Stimulated activated CD4-positive, alpha-beta T cell treated with anti-CD3 and anti-CD28 coated beads, Interleukin-2, amount 100 ng/mL, for 24 hours (primary cell): ENCODE measurements around the gene PPWD1.
A peak's percentile ranks its signal among the peaks of the same experiment; 100 is the strongest.
"Not testable (repeated sequence)": the region's sequence is repeated elsewhere in the genome, so short reads cannot be mapped to it uniquely, and the experiment has no call there.

Source experiments
- DNase-seq, 2 donors: peaks; one replicate each; pipeline ENCODE4 v3.0.0-alpha.2; 2020

Gene PPWD1

DNA sequence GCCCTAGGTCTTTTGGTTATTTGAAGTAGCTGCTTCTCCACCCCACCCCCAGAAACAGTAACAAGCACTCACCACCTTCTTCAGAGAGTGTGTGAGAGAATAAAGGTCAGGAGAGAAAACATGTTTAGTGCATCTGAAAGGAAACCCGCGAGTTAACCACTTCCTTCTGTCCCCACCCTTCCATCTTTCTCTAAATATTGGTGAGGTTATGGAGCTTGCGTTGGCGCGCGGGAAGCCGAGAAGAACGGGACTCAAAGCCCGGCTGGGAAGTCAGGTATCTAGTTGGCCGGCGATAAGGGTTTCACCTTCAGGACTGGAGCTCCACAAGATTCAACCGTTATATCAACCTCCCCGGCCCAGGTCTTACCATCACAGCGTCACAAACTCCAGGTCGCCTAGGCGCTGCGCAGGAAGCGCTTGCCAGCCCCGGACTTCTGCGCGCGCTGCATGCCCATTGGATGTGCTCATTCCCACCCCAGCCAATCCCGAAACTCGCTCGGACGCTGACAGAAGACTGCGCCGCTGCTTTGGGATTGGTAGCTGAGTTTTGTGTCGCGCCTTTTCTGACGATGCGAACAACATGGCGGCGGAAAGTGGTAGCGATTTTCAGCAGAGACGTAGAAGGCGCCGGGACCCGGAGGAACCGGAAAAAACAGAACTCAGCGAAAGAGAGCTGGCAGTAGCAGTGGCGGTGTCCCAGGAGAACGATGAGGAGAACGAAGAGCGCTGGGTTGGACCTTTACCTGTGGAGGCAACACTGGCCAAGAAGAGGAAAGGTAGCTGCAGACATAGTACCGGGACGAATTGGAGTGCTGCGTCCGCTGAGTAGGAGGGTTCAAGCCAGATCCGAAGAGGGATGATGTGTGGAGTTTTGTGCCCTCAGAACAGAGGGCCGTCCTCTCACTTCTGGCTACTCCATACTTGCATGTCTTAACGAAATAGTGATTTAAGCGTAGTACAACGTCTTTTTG is at the start of gene PPWD1, which contains the start of gene CENPK:
TSS of gene PPWD1 (plus strand) at position 566 of the 971 bp plus-strand sequence. CDS start at position 581, 15 bp downstream.
TSS of gene CENPK (minus strand) at position 438 of the 971 bp plus-strand sequence. CDS start 8,261 bp downstream, outside the sequence.
- peak; percentile 95 to 96 for DNase-seq

- DNase-seq: no peak
Measured at GRCh38 chr5:65525726-65526125, 37.4 kb upstream of the PPWD1 start.

DNA sequence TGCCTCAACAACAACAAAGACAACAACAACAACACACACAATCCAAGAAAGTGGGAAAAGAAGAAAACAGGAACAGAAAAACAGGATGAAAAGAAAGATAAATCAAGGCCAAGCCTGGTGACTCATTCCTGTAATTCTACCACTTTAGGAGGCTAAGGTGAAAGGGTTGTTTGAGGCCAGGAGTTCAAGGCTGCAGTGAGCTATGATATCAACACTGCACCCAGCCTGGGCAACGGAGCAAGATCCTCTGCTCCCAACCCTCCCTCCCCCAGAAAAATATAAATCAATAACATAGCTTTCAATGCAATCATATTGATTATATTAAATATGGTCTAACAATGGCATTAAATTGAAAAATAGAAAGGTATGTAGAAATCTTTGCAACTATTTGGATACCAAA is 32.2 kb upstream of the PPWD1 start:
- DNase-seq: no peak

GRCh38 chr5:65535529-65535987 is 27.5 kb upstream of the PPWD1 start:
- DNase-seq: no peak

DNA sequence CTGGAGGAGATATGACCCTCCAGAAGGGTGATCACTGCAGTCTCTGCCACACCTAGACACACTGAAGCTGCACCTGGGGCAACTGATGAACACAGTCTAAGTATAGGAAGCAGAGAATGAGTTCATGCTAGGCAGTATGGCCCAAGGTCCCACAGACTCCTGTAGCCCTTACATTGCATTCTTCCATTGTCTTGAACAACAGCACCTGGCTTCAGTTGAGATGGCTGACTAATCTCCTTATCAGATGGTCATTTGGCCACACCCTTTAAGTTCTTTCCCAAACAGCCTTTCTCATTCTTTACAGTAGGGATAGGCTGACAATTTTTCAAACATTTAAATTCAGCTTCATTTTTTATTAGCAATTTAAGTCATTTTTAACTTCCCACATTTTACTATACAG is 23.3 kb upstream of the PPWD1 start:
- DNase-seq: no peak

DNA sequence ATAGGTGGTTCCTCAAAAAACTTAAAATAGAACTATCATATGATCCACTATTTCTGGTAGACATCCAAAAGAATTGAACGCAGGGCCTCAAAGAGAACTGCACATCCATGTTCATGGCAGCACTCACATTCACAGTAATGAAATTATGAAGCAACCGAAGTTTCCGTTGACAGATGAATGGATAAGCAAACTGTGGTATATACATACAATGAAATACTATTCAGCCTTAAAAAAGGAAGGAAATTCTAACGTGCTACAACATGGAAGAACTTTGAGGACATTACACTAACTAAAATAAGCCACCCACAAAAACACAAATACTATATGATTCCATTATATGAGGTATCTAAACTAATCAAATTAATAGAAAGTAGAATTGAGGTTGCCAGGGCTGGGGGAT is 18.6 kb upstream of the PPWD1 start:
- no peak for DNase-seq

GRCh38 chr5:65546141-65546540 is 17.0 kb upstream of the PPWD1 start:
- DNase-seq: no peak

GRCh38 chr5:65548281-65548680 is 14.8 kb upstream of the PPWD1 start:
- no peak for DNase-seq

GRCh38 chr5:65553941-65554340 is 9.2 kb upstream of the PPWD1 start:
- no peak for DNase-seq

DNA sequence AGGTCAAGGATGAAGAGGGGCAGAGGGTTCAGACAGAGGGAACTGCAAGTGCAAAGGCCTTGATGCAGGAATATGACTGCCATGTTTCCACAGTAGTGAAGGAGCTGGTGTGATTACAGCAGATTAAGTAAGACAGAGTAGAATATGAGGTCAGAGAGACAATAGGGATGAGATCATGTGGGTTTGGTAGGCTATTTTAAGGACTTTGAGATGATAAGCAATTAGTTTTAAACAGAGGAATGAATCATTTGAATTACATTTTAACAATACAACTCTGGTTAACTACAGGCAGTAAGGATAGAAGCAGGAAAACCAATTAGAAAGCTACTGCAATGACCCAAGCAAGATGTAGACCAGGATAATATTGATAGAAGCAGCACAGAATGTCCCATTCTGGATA is 7.8 kb upstream of the PPWD1 start:
- DNase-seq: no peak

GRCh38 chr5:65556181-65556580 is 6.9 kb upstream of the PPWD1 start:
- DNase-seq: no peak

DNA sequence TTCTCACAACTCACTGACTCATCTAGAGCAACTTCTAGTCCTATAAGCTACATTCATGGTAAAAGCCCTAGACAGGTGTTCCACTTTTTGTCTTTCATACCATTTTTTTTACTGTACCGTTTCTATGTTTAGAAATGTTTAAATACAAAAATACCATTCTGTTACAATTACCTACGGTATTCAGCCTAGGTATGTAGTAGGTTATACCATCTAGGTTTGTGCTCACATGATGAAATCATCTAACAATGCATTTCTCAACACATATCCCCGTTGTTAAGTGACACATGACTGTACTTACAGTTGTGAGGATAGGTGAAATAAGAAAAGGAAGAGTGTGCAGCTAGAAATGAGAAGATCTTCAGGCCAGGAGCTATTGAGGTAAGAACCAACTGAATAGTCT is 6.4 kb upstream of the PPWD1 start:
- DNase-seq: no peak

GRCh38 chr5:65563777-65564176 is 681 bp downstream of the PPWD1 start:
- DNase-seq: no peak

DNA sequence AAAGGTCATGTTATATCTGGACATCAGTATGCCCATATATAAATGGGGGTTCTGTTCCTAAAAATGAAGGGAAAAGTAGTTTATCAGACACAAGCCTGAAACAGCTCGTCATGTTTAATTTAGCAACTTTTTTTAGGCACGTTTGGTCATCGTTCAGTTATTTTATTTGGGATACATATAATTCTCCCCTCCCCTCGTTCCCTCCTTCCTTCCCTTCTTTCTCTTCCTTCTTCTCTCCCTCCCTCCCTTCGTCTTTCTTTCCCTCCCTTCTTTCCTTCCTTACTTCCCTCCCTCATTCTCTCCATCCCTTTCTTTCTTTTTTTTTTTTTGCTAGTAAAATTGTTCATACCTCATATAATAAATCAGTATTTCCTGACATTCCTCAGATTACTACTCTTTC is 3.4 kb downstream of the PPWD1 start:
- no peak for DNase-seq

- DNase-seq: no peak
Measured at GRCh38 chr5:65570598-65571226, 7.6 kb downstream of the PPWD1 start.

GRCh38 chr5:65577141-65577540 is 14.0 kb downstream of the PPWD1 start:
- no peak for DNase-seq

DNA sequence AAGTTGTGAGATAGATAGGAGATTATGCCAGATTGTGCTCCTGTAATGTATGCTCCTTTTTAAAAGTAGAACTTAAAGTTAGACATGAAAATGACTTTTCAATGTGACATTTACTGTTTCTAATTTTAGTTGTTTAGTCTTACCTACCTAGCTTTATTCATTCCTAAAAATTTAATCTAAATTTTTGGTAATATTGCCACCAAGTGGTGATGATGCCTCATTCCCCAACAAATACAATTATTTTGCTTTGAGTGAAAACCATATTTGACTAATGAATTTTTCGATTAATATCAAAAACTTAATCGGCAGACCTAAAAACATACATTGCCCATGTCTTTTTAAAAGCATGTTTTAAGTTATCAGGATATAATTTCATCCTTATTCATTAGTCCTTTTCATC is 25.6 kb downstream of the PPWD1 start:
- no peak for DNase-seq

DNA sequence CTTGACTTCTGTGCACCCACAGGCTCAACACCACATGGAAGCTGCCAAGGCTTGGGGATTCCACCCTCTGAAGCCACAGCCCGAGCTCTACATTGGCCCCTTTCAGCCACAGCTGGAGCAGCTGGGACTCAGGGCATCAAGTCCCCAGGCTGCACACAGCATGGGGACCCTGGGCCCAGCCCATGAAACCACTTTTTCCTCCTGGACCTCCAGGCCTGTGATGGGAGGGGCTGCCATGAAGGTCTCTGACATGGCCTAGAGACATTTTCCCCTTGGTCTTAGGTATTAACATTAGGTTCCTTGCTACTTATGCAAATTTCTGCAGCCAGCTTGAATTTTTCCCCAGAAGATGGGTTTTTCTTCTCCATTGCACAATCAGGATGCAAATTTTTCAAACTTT is 38.7 kb downstream of the PPWD1 start:
- not testable (repeated sequence) for DNase-seq

DNA sequence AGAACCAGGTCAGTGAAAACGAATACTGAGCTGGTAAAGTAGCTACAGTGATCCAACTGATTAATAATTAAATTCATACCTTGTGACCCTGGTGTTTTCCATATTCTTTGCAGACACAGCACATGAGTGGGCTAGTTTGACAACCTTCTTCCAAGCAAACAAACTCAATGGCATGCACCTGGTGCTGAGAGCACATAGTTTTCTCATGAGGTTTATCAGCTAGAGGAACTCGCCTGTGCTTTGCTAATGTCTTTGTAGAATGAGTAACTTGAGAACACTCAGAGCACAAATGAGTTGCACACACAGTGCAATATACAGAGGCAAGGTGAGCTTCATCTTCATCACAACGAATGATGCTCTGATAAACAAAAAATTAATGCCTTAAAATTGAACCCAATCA is 48.4 kb downstream of the PPWD1 start:
- no peak for DNase-seq

GRCh38 chr5:65612298-65612907 is 49.3 kb downstream of the PPWD1 start:
- DNase-seq: no peak

DNA sequence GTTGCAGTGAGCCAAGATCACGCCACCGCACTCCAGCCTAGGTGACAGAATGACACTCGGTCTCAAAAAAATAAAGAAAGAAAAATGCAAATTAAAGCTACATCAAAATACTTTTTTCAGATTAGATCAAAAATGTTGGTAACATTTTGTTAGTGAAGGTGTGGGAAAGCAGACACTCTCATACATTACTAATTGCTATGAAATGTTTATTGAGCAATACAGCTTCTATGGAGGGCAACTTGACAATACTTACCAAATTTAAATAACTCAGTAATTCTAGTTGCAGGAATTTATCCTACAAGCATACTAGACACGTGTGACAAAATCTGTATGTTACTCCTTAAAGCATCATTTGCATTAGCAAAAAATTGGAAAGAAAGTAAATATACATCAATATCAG is 56.9 kb downstream of the PPWD1 start:
- DNase-seq: no peak

DNA sequence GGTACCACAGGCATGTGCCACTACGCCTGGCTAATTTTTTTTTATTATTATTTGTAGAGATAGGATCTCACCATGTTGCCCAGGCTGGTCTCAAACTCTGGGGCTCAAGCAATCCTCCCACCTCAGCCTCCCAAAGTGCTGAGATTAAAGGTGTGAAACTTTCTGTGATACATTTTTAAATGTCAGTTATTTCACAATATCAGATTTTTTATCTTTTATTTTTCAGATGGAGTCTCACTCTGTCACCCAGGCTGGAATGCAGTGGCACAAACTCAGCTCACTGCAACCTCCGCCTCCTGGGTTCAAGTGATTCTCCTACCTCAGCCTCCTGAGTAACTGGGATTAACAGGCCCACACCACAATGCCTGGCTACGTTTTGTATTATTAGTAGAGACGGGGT is 58.9 kb downstream of the PPWD1 start:
- DNase-seq: not testable (repeated sequence)

- no peak for DNase-seq
Measured at GRCh38 chr5:65623482-65623881, 60.4 kb downstream of the PPWD1 start.
